GM21576 (cell line): Measurements from ENCODE around the gene GPR162.

Experiments used
- ATAC-seq: cut with Tn5 transposase; IDR thresholded peaks from one replicate; pipeline ENCODE4 v1.9.1; 2021; ENCODE audit warnings: mild to moderate bottlenecking, moderate library complexity; ENCODE audit not compliant: unreplicated experiment

Gene GPR162

GRCh38 chr12:6821591-6822425 is at the start of gene GPR162:
Gene GPR162 (plus strand): TSS chr12:6821821. CDS start chr12:6823899, 2,078 bp downstream.
- no peak for ATAC-seq

- ATAC-seq = no peak
Observed at GRCh38 chr12:6772331-6772695, 49.3 kb upstream of the GPR162 start, which contains the start of gene LAG3. Gene LAG3 (plus strand): TSS chr12:6772520. CDS start chr12:6772853, 333 bp downstream.

GRCh38 chr12:6772726-6773589 is 48.7 kb upstream of the GPR162 start:
- ATAC-seq = no peak

- no peak for ATAC-seq
Observed at GRCh38 chr12:6773590-6774351, 47.9 kb upstream of the GPR162 start.

GRCh38 chr12:6774499-6775062 is 47.0 kb upstream of the GPR162 start:
- ATAC-seq = no peak

- no peak for ATAC-seq
Observed at GRCh38 chr12:6775185-6776174, 46.1 kb upstream of the GPR162 start.

GRCh38 chr12:6777386-6777785 is 44.2 kb upstream of the GPR162 start:
- no peak for ATAC-seq

- no peak for ATAC-seq
Observed at GRCh38 chr12:6778217-6778573, 43.4 kb upstream of the GPR162 start.

GRCh38 chr12:6778574-6779550 is 42.8 kb upstream of the GPR162 start:
- ATAC-seq = peak; percentile 73

- ATAC-seq = no peak
Observed at GRCh38 chr12:6779708-6780432, 41.8 kb upstream of the GPR162 start.

GRCh38 chr12:6780573-6780972 is 41.0 kb upstream of the GPR162 start:
- ATAC-seq = no peak

GRCh38 chr12:6782119-6782518 is 39.5 kb upstream of the GPR162 start:
- ATAC-seq = no peak

GRCh38 chr12:6782850-6783566 is 38.6 kb upstream of the GPR162 start:
- ATAC-seq = no peak

- ATAC-seq = no peak
Observed at GRCh38 chr12:6783828-6784227, 37.8 kb upstream of the GPR162 start.

- ATAC-seq = no peak
Observed at GRCh38 chr12:6784296-6784695, 37.3 kb upstream of the GPR162 start.

- no peak for ATAC-seq
Observed at GRCh38 chr12:6784761-6785160, 36.9 kb upstream of the GPR162 start.

GRCh38 chr12:6786416-6787094 is 35.1 kb upstream of the GPR162 start:
- ATAC-seq = no peak
